ENCODE measurements around the gene CHST8.

CHST8 gene

GRCh38 chr19:33621065-33621785, 528 bp upstream of the CHST8 start:
- H3K36me3 ChIP-seq (ENCODE audit: insufficient read depth, low read length) = no peaks in the 10 kb centered on the region
- TF ChIP-seq EZH2 (IDR thresholded peaks at IDR 0.05) = no peak
- H3K9ac ChIP-seq (ENCODE audit: insufficient read length) = no peak overlapping the region
- no peaks in the 10 kb centered on the region for H3K9me3 ChIP-seq (ENCODE audit: low read depth, low read length)
- no peak for DNase-seq (ENCODE audit: low read depth, low spot score)
- H3K4me3 ChIP-seq = no peak overlapping the region
- no peak overlapping the region for H3K27ac ChIP-seq

- Histone ChIP-seq H3K9ac (ENCODE audit: insufficient read length) (no peak overlapping the region), H3K27ac (no peak overlapping the region), H3K9me3 (ENCODE audit: low read depth, low read length) (no peaks in the 10 kb centered on the region), H3K4me3 (0 out of 2 replicates have a peak overlapping the region, but pooled peaks have one; percentile 42), H3K36me3 (ENCODE audit: insufficient read depth, low read length) (no peaks in the 10 kb centered on the region)
- DNase-seq (ENCODE audit: low read depth, low spot score) = no peak
- TF ChIP-seq EZH2 (IDR thresholded peaks at IDR 0.05) = peak; percentile 72
- no peak for TF ChIP-seq POLR2AphosphoS5 (IDR thresholded peaks at IDR 0.05; ENCODE audit: borderline replicate concordance, low read depth, low read length)
Observed at GRCh38 chr19:33622505-33622808, 704 bp downstream of the CHST8 start.

GRCh38 chr19:33622809-33623511, 1.2 kb downstream of the CHST8 start:
- no peak overlapping the region for H3K4me3 ChIP-seq
- no peak overlapping the region for H3K9ac ChIP-seq (ENCODE audit: insufficient read length)
- no peaks in the 10 kb centered on the region for H3K9me3 ChIP-seq (ENCODE audit: low read depth, low read length)
- no peak for DNase-seq (ENCODE audit: low read depth, low spot score)
- no peaks in the 10 kb centered on the region for H3K36me3 ChIP-seq (ENCODE audit: insufficient read depth, low read length)
- H3K27ac ChIP-seq = no peak overlapping the region
- TF ChIP-seq FOXP2 (optimal IDR thresholded peaks at IDR 0.05; ENCODE audit: control extremely low read depth, extremely low read length, insufficient read depth) (no peak), EZH2 (IDR thresholded peaks at IDR 0.05) (no peak), POLR2AphosphoS5 (IDR thresholded peaks at IDR 0.05; ENCODE audit: borderline replicate concordance, low read depth, low read length) (no peak)

GRCh38 chr19:33624586-33624985, 2.8 kb downstream of the CHST8 start:
- Histone ChIP-seq H3K9ac (ENCODE audit: insufficient read length) (no peak overlapping the region), H3K27ac (no peak overlapping the region), H3K9me3 (ENCODE audit: low read depth, low read length) (no peaks in the 10 kb centered on the region), H3K4me3 (no peak overlapping the region), H3K36me3 (ENCODE audit: insufficient read depth, low read length) (no peaks in the 10 kb centered on the region)
- no peak for TF ChIP-seq POLR2AphosphoS5 (IDR thresholded peaks at IDR 0.05; ENCODE audit: borderline replicate concordance, low read depth, low read length)
- no peak for TF ChIP-seq EZH2 (IDR thresholded peaks at IDR 0.05)
- TF ChIP-seq FOXP2 (optimal IDR thresholded peaks at IDR 0.05; ENCODE audit: control extremely low read depth, extremely low read length, insufficient read depth) = no peak
- DNase-seq (ENCODE audit: low read depth, low spot score) = no peak

- no peak overlapping the region for H3K27ac ChIP-seq
- H3K9me3 ChIP-seq (ENCODE audit: low read depth, low read length) = no peaks in the 10 kb centered on the region
- no peak overlapping the region for H3K9ac ChIP-seq (ENCODE audit: insufficient read length)
- TF ChIP-seq EZH2 (IDR thresholded peaks at IDR 0.05) (no peak), POLR2AphosphoS5 (IDR thresholded peaks at IDR 0.05; ENCODE audit: borderline replicate concordance, low read depth, low read length) (no peak), FOXP2 (optimal IDR thresholded peaks at IDR 0.05; ENCODE audit: control extremely low read depth, extremely low read length, insufficient read depth) (no peak)
- no peak for DNase-seq (ENCODE audit: low read depth, low spot score)
- no peak overlapping the region for H3K4me3 ChIP-seq
- no peaks in the 10 kb centered on the region for H3K36me3 ChIP-seq (ENCODE audit: insufficient read depth, low read length)
Observed at GRCh38 chr19:33627526-33627925, 5.8 kb downstream of the CHST8 start.

- DNase-seq (ENCODE audit: low read depth, low spot score) = no peak
- TF ChIP-seq POLR2AphosphoS5 (IDR thresholded peaks at IDR 0.05; ENCODE audit: borderline replicate concordance, low read depth, low read length) = no peak
- TF ChIP-seq EZH2 (IDR thresholded peaks at IDR 0.05) = no peak
- no peak for TF ChIP-seq FOXP2 (optimal IDR thresholded peaks at IDR 0.05; ENCODE audit: control extremely low read depth, extremely low read length, insufficient read depth)
Observed at GRCh38 chr19:33627962-33628839, 6.4 kb downstream of the CHST8 start.

GRCh38 chr19:33628921-33629825, 7.4 kb downstream of the CHST8 start:
- H3K9me3 ChIP-seq (ENCODE audit: low read depth, low read length) = no peaks in the 10 kb centered on the region
- TF ChIP-seq FOXP2 (optimal IDR thresholded peaks at IDR 0.05; ENCODE audit: control extremely low read depth, extremely low read length, insufficient read depth) (no peak), EZH2 (IDR thresholded peaks at IDR 0.05) (no peak), POLR2AphosphoS5 (IDR thresholded peaks at IDR 0.05; ENCODE audit: borderline replicate concordance, low read depth, low read length) (no peak)
- no peak for DNase-seq (ENCODE audit: low read depth, low spot score)
- no peak overlapping the region for H3K4me3 ChIP-seq
- no peak overlapping the region for H3K27ac ChIP-seq
- no peak overlapping the region for H3K9ac ChIP-seq (ENCODE audit: insufficient read length)
- H3K36me3 ChIP-seq (ENCODE audit: insufficient read depth, low read length) = no peaks in the 10 kb centered on the region

More at GRCh38 chr19:33627962-33628839, 6.4 kb downstream of the CHST8 start:
- H3K4me3 ChIP-seq = no peak overlapping the region
- H3K9ac ChIP-seq (ENCODE audit: insufficient read length) = no peak overlapping the region
- no peak overlapping the region for H3K27ac ChIP-seq
- no peaks in the 10 kb centered on the region for H3K36me3 ChIP-seq (ENCODE audit: insufficient read depth, low read length)
- H3K9me3 ChIP-seq (ENCODE audit: low read depth, low read length) = no peaks in the 10 kb centered on the region
